Measurements from ENCODE around the gene OSBPL2.

The OSBPL2 gene

GRCh38 chr20:62299666-62300236, 61.4 kb downstream of the OSBPL2 start:
- DNase-seq (ENCODE audit: insufficient read length, low spot score) (no peak), FAIRE-seq (no peak)
- TF ChIP-seq TAF1 (IDR thresholded peaks at IDR 0.05; ENCODE audit: low read depth, low read length) (no peak), POLR2AphosphoS5 (IDR thresholded peaks at IDR 0.05; ENCODE audit: low read depth, low read length) (no peak), PAX5 (IDR thresholded peaks at IDR 0.05; ENCODE audit: insufficient read depth, low read length, severe bottlenecking) (no peak), POLR2A (IDR thresholded peaks at IDR 0.05; ENCODE audit: low read depth, low read length) (no peak), POU2F2 (IDR thresholded peaks at IDR 0.05; ENCODE audit: low read depth, low read length) (no peak), SPI1 (IDR thresholded peaks at IDR 0.05; ENCODE audit: low read depth, low read length) (no peak)

- DNase-seq (ENCODE audit: insufficient read length, low spot score) (no peak), FAIRE-seq (no peak)
- TF ChIP-seq POU2F2 (IDR thresholded peaks at IDR 0.05; ENCODE audit: low read depth, low read length) (no peak), PAX5 (IDR thresholded peaks at IDR 0.05; ENCODE audit: insufficient read depth, low read length, severe bottlenecking) (no peak), POLR2AphosphoS5 (IDR thresholded peaks at IDR 0.05; ENCODE audit: low read depth, low read length) (no peak), TAF1 (IDR thresholded peaks at IDR 0.05; ENCODE audit: low read depth, low read length) (no peak), SPI1 (IDR thresholded peaks at IDR 0.05; ENCODE audit: low read depth, low read length) (no peak), POLR2A (IDR thresholded peaks at IDR 0.05; ENCODE audit: low read depth, low read length) (no peak)
Observed at GRCh38 chr20:62300319-62300718, 62.0 kb downstream of the OSBPL2 start.

GRCh38 chr20:62301111-62301668, 62.9 kb downstream of the OSBPL2 start:
- FAIRE-seq (no peak), DNase-seq (ENCODE audit: insufficient read length, low spot score) (no peak)
- TF ChIP-seq POLR2A (IDR thresholded peaks at IDR 0.05; ENCODE audit: low read depth, low read length) (no peak), TAF1 (IDR thresholded peaks at IDR 0.05; ENCODE audit: low read depth, low read length) (no peak)

- FAIRE-seq (peak; percentile 74), DNase-seq (ENCODE audit: insufficient read length, low spot score) (peak; percentile 88)
- TF ChIP-seq POU2F2 (IDR thresholded peaks at IDR 0.05; ENCODE audit: low read depth, low read length) (peak; percentile 56; the same call in 1 of the 2 replicates), POLR2A (IDR thresholded peaks at IDR 0.05; ENCODE audit: low read depth, low read length) (no peak), SPI1 (IDR thresholded peaks at IDR 0.05; ENCODE audit: low read depth, low read length) (no peak)
Observed at GRCh38 chr20:62301773-62302340, 63.5 kb downstream of the OSBPL2 start.

- peak; percentile 84 for FAIRE-seq
- TF ChIP-seq SPI1 (IDR thresholded peaks at IDR 0.05; ENCODE audit: low read depth, low read length) (0 out of 2 replicates have a peak, but pooled peaks have one; percentile 0), POLR2A (IDR thresholded peaks at IDR 0.05; ENCODE audit: low read depth, low read length) (0 out of 2 replicates have a peak, but pooled peaks have one; percentile 24), PAX5 (IDR thresholded peaks at IDR 0.05; ENCODE audit: insufficient read depth, low read length, severe bottlenecking) (no peak), TAF1 (IDR thresholded peaks at IDR 0.05; ENCODE audit: low read depth, low read length) (no peak; the same call in 1 of the 2 replicates), POU2F2 (IDR thresholded peaks at IDR 0.05; ENCODE audit: low read depth, low read length) (no peak), POLR2AphosphoS5 (IDR thresholded peaks at IDR 0.05; ENCODE audit: low read depth, low read length) (no peak)
- peak; percentile 100 for DNase-seq (ENCODE audit: insufficient read length, low spot score)
Observed at GRCh38 chr20:62302341-62303061, 64.2 kb downstream of the OSBPL2 start, which contains the start of gene ADRM1. ADRM1 (plus strand) TSS chr20:62302997; CDS start chr20:62303569, 572 bp downstream.

GRCh38 chr20:62303062-62303339, 64.7 kb downstream of the OSBPL2 start:
- DNase-seq (ENCODE audit: insufficient read length, low spot score) (no peak), FAIRE-seq (no peak)
- no peak for TF ChIP-seq POU2F2 (IDR thresholded peaks at IDR 0.05; ENCODE audit: low read depth, low read length)
- TF ChIP-seq SPI1 (IDR thresholded peaks at IDR 0.05; ENCODE audit: low read depth, low read length): no peak
- TF ChIP-seq POLR2A (IDR thresholded peaks at IDR 0.05; ENCODE audit: low read depth, low read length): no peak
- TF ChIP-seq TAF1 (IDR thresholded peaks at IDR 0.05; ENCODE audit: low read depth, low read length): no peak
- TF ChIP-seq POLR2AphosphoS5 (IDR thresholded peaks at IDR 0.05; ENCODE audit: low read depth, low read length): no peak
- TF ChIP-seq PAX5 (IDR thresholded peaks at IDR 0.05; ENCODE audit: insufficient read depth, low read length, severe bottlenecking): no peak

- FAIRE-seq (no peak), DNase-seq (ENCODE audit: insufficient read length, low spot score) (peak; percentile 65)
Observed at GRCh38 chr20:62303340-62304226, 65.3 kb downstream of the OSBPL2 start.

GRCh38 chr20:62304331-62305148, 66.2 kb downstream of the OSBPL2 start:
- TF ChIP-seq POU2F2 (IDR thresholded peaks at IDR 0.05; ENCODE audit: low read depth, low read length) (0 out of 2 replicates have a peak, but pooled peaks have one; percentile 16), POLR2AphosphoS5 (IDR thresholded peaks at IDR 0.05; ENCODE audit: low read depth, low read length) (no peak)
- FAIRE-seq (no peak), DNase-seq (ENCODE audit: insufficient read length, low spot score) (no peak)

More at GRCh38 chr20:62303340-62304226, 65.3 kb downstream of the OSBPL2 start:
- TF ChIP-seq POU2F2 (IDR thresholded peaks at IDR 0.05; ENCODE audit: low read depth, low read length): no peak
- no peak for TF ChIP-seq SPI1 (IDR thresholded peaks at IDR 0.05; ENCODE audit: low read depth, low read length)
- no peak for TF ChIP-seq PAX5 (IDR thresholded peaks at IDR 0.05; ENCODE audit: insufficient read depth, low read length, severe bottlenecking)
- no peak for TF ChIP-seq TAF1 (IDR thresholded peaks at IDR 0.05; ENCODE audit: low read depth, low read length)
- TF ChIP-seq POLR2AphosphoS5 (IDR thresholded peaks at IDR 0.05; ENCODE audit: low read depth, low read length): no peak
- TF ChIP-seq POLR2A (IDR thresholded peaks at IDR 0.05; ENCODE audit: low read depth, low read length): no peak

All from GM12891 (cell line).